Measurements from ENCODE around the gene SECISBP2. TPM values are rescaled to one million over a fixed set of nuclear protein-coding genes. Genes with fewer than 3 reads are reported as not detected.
"Not testable (repeated sequence)": the region's sequence is repeated elsewhere in the genome, so short reads cannot be mapped to it uniquely, and the experiment has no call there.

SECISBP2 gene
- total RNA-seq, 4 donors from 2014 or later, result 66.6 to 152 (median 101) TPM

GRCh38 chr9:89291741-89292140, 26.6 kb upstream of the SECISBP2 start:
- no peak for DNase-seq
- Histone ChIP-seq H3K4me1 (no peaks in the 10 kb centered on the region), H3K27ac (no peak overlapping the region), H3K9me3 (no peaks in the 10 kb centered on the region), H3K4me3 (no peak overlapping the region), H3K27me3 (no peaks in the 10 kb centered on the region), H3K36me3 (no peaks in the 10 kb centered on the region)
- no peak for TF ChIP-seq CTCF (IDR thresholded peaks at IDR 0.05)
- no peak for TF ChIP-seq POLR2A (IDR thresholded peaks at IDR 0.05)

GRCh38 chr9:89293014-89293413, 25.3 kb upstream of the SECISBP2 start:
- H3K9me3 ChIP-seq, result no peaks in the 10 kb centered on the region
- H3K4me3 ChIP-seq, result no peak overlapping the region
- no peaks in the 10 kb centered on the region for H3K4me1 ChIP-seq
- no peak for TF ChIP-seq CTCF (IDR thresholded peaks at IDR 0.05)
- no peak for TF ChIP-seq POLR2A (IDR thresholded peaks at IDR 0.05)
- DNase-seq, result no peak
- H3K36me3 ChIP-seq, result no peaks in the 10 kb centered on the region
- H3K27ac ChIP-seq, result no peak overlapping the region
- no peaks in the 10 kb centered on the region for H3K27me3 ChIP-seq

GRCh38 chr9:89295400-89295799, 22.9 kb upstream of the SECISBP2 start:
- no peaks in the 10 kb centered on the region for H3K27me3 ChIP-seq
- no peak for TF ChIP-seq CTCF (IDR thresholded peaks at IDR 0.05)
- TF ChIP-seq POLR2A (IDR thresholded peaks at IDR 0.05), result no peak
- no peak overlapping the region for H3K27ac ChIP-seq
- no peak overlapping the region for H3K4me3 ChIP-seq
- H3K9me3 ChIP-seq, result no peaks in the 10 kb centered on the region
- H3K36me3 ChIP-seq, result no peaks in the 10 kb centered on the region
- no peak for DNase-seq
- H3K4me1 ChIP-seq, result no peaks in the 10 kb centered on the region

- H3K36me3 ChIP-seq, DNase-seq, H3K4me3 ChIP-seq, H3K27me3 ChIP-seq, H3K4me1 ChIP-seq, H3K9me3 ChIP-seq, H3K27ac ChIP-seq: not testable (repeated sequence)
Observed at GRCh38 chr9:89301996-89302395, 16.3 kb upstream of the SECISBP2 start.

GRCh38 chr9:89304020-89304833, 14.1 kb upstream of the SECISBP2 start:
- Histone ChIP-seq H3K4me1 (peaks cover 0 to under 1% (median 0%) of the 10 kb centered on the region in 4 donors), H3K4me3 (no peak overlapping the region), H3K27me3 (no peaks in the 10 kb centered on the region), H3K36me3 (no peaks in the 10 kb centered on the region), H3K9me3 (no peaks in the 10 kb centered on the region), H3K27ac (no peak overlapping the region)
- no peak for TF ChIP-seq POLR2A (IDR thresholded peaks at IDR 0.05)
- TF ChIP-seq CTCF (IDR thresholded peaks at IDR 0.05), result no peak
- DNase-seq, result no peak

- no peak for DNase-seq
- no peak for TF ChIP-seq POLR2A (IDR thresholded peaks at IDR 0.05)
- TF ChIP-seq CTCF (IDR thresholded peaks at IDR 0.05), result no peak
- Histone ChIP-seq H3K27ac (no peak overlapping the region), H3K9me3 (no peaks in the 10 kb centered on the region), H3K36me3 (no peaks in the 10 kb centered on the region), H3K27me3 (no peaks in the 10 kb centered on the region), H3K4me1 (peaks cover 0 to 6% (median 1%) of the 10 kb centered on the region in 4 donors), H3K4me3 (no peak overlapping the region)
Observed at GRCh38 chr9:89304834-89305188, 13.5 kb upstream of the SECISBP2 start.

Measured in Peyer's patch (tissue), 4 donors.